HG03521 (cell line): ENCODE measurements around the gene TMEM38B.
A peak's percentile ranks its signal among the peaks of the same experiment; 100 is the strongest.

Source experiments
- ATAC-seq: cut with Tn5 transposase; IDR thresholded peaks from one replicate; pipeline ENCODE4 v1.9.1; 2021; ENCODE audit warnings: mild to moderate bottlenecking, moderate library complexity; ENCODE audit not compliant: unreplicated experiment

The TMEM38B gene, protein sequence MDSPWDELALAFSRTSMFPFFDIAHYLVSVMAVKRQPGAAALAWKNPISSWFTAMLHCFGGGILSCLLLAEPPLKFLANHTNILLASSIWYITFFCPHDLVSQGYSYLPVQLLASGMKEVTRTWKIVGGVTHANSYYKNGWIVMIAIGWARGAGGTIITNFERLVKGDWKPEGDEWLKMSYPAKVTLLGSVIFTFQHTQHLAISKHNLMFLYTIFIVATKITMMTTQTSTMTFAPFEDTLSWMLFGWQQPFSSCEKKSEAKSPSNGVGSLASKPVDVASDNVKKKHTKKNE

GRCh38 chr9:105694190-105694847, at the start of gene TMEM38B:
Gene TMEM38B, plus strand, starts transcription at chr9:105694541. Its CDS starts 120 bp downstream, at chr9:105694661.
- ATAC-seq = peak; percentile 76

DNA sequence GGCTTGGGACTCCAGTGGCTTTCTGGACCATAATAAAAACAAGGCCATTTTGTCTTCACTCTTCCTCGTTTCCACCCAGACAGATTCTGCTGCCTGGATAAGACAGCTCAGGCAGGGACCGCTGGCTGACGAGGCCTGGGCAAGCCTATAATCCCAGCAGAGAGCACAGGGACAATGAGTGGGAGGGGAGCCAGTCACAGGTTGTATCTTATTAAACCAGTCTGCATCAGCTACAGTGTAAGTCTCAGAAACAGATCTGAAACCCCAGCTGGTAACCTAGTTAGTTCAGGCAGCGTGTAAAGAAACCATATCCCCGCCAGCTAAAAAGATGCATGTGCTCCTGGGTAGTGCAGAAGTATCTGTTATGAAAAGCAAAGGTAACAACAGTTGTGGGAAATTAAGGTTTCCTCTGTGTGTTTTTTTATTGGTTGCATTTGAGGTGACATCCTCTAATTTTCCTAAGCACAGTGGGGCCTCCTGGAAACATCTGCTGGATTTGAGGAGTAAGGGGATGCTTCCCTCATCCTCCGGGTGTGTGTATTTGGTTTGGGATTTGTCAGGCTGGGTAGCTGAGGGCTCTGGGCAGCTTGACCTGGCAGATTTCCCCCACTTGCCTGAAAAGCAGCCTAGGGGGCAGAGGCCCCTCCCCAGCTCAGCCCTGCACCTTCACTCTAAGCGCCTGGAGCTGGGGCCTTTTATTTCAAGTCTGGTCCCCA, 47.3 kb upstream of the TMEM38B start:
- ATAC-seq = no peak

DNA sequence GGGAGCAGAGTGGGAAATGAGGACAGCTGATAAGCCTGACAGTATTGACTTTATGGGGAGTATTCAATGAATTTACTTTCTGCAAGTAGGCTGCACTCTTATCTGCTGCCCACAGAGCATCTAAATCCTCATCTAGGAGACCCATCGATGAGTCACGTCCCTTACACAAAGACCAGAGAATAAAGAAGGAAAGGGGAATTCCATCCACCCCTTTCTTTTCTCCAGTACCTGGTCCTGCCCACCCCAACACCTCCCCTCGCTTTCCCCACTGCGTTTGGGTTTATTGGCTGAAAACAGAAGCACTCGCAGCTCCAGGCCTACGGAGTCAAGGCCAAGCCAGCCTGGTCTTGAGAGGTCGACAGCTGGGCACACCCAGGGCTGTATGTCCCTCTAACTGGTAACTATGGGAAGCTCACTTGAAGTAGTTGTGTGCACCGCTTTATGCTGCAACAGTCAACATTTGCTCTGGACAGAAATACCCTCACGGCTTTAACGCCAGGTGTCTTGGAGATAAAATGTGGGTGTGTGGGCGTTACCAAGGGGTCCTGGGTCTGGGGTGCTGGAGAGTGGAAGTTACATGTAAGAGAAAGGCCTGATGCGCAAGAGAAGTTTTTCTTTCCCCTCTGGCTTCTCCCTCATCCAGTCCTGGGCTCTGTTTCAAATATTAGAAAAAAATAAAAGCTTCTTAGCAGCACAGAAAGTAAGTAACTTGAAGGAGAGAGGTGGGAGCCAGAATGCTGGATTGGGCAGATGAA, 46.6 kb upstream of the TMEM38B start:
- ATAC-seq = no peak

DNA sequence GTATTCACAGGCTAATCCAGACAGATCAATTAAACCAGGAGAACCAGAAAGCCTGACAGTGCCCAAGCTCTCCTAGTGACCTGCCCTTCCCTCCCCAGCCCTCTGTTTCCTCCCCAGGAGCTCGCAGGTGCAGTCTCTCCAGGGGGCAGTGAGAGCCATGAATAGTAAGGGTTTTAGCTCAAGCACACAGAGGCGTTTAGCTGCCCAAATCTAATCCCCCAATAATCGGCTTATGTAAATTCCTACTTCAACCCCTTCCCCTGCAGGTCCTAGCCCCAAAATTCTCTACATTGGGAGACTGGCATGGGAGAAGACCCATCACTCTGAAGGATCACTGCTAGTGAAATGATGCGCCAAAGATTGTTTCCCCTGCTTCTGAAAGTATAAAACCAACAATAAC, 42.5 kb upstream of the TMEM38B start:
- no peak for ATAC-seq

GRCh38 chr9:105656131-105656921, 38.0 kb upstream of the TMEM38B start:
- peak; percentile 44 for ATAC-seq

GRCh38 chr9:105658351-105658750, 36.0 kb upstream of the TMEM38B start:
- ATAC-seq = no peak

GRCh38 chr9:105661011-105661410, 33.3 kb upstream of the TMEM38B start:
- ATAC-seq = no peak

- peak; percentile 77 for ATAC-seq
Observed at GRCh38 chr9:105662184-105663104, 31.9 kb upstream of the TMEM38B start, which contains the start of gene TAL2. Gene TAL2, plus strand, starts transcription at chr9:105662457. Its CDS starts 40 bp downstream, at chr9:105662497.

- ATAC-seq = no peak
Observed at GRCh38 chr9:105663914-105664313, 30.4 kb upstream of the TMEM38B start.

DNA sequence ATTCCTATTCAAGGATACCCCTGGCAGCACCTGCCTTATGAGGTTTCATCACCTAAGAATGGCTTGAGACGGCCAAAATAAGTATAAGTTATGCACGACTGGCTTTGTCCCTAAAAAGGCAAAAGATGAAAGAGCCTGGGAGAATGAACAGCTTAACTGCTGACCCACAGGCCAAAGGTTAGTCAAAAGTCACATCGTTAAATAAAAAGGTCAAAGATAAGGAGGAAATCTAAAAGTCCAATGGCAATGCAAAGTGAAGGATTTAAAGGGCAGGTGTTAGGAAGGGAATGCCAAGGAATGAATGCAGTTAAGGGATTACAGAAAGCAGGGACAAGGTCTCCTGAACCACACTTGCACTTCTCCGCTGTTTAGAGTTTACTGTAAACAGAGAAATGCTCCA, 26.5 kb upstream of the TMEM38B start:
- ATAC-seq = no peak

DNA sequence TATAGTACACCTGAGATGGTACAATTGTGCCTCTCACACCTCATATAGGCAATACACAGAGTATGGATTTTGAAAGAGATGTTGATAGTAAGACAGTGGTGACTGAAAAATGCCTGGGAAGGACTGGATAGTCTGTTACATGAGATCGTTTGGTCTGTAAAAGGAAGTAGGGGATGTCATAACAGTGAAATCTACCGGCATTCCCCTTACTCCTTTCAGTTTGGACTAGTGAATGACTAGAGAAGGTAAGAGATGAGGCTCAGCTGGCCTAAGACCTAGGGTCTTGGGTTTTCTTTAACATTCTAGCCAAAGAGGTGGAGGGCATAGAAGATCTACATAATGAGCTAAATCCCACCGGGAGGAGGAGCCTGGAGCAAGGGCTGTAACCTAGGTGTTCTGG, 24.0 kb upstream of the TMEM38B start:
- no peak for ATAC-seq

DNA sequence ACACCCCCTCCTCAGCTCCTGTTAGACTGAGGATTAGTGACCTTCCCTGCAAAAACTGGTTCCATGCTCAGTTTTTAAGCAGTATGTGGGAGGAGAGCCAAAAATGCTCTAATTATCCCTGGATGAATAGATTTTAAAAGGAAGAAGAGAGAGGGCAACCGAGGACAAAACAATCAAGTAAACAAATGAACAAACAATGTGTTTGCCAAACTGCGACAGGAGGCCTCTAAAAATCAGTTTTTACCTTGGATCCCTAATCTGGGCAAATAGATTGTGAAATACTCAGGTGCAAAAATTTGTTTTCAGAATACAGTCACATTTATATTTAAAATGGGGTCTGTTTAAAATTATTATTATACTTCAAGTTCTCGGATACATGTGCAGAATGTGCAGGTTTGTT, 23.6 kb upstream of the TMEM38B start:
- no peak for ATAC-seq

DNA sequence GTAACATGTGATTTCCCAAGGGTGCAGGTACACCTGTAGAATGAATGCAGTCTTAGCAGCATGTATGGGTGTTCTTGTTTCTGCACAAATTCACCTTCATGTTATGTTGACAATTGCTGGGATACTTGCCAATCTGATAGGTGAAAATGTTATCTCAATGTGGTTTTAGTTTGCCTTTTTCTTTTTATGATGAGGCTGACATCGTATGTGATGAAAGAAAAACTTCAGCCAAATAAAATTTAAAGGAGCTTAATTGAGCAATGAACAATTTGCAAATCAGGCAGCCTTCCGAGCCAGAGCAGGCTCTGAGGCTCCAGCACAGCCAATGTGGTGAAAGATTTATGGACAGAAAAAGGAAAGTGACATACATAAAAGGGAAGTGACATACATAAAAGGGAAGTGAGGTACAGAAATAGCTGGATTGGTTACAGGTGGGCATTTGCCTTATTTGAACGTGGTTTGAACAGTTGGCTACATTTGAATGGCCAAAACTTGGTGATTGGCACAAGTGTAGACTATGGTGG, 21.6 kb upstream of the TMEM38B start:
- no peak for ATAC-seq

DNA sequence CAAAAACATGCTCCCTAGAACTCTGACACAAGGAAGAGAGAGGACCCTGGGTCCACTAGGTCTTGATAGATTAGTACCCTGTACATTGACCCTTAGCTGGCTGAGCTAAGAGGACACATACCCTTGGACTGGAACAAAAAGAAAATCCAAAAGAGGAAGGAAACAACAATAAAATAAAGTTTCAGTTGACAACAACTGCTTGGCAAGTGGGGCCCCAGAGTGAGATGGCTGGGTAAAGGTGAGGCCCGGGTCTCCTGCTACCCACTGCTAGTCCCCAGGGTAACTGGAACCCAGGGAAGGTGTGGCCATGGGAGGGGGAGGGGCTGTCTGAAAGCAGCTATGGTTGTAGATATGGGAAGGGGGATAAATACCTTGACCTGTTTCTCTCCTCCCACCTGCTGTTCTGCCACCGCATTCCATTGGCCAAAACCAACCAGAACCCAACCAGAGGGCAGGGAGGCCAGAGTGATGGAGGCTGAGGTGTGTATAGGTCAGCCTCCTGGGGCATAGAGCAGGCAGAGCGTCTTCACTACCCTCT, 20.4 kb upstream of the TMEM38B start:
- no peak for ATAC-seq

DNA sequence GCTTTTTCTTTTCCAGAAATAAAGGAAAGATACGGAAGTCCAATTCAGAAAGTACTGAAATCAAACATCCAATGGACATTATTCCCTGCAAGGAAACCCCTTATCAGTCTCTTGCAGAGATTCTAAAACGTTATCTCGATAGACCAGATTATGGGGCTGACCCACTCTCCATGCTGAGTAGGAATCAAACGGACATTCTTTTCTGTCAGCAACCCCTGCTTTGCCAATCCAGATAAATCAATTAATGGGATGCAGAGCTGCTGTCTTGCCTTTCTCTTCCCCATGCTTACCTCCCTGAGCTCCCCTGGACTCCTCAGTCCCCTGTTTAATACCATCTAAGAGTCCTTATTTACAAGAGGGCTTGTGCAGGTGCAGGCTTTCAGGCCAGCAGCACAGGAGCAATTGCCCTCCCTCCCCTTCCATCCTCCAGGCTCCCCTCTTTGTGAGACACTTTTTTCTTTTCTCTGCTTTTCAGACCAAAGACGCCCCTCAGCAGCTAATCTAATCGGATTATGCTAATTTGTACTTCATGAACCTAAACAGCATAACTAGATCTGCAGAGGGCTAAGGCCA, 17.9 kb upstream of the TMEM38B start:
- no peak for ATAC-seq

DNA sequence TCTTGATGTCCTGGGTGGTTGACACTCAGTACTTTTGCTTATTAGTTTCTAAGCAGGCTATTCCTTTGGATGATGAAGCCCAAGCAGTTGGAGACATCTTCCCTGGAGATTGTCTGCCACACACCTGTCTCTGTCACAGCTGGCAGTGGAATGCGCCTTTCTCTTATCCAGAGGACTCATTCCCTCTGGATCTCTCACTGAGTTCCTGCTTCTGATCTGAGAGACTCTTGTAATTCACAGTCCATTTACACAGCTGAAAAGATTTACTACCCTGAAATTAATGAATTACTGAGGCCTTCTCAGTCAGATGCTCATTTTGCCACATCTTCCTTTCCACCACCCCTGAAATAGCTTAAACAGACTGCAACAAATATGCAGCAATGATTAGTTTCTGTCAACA, 16.2 kb upstream of the TMEM38B start:
- ATAC-seq = no peak

- no peak for ATAC-seq
Observed at GRCh38 chr9:105678781-105679180, 15.6 kb upstream of the TMEM38B start.

GRCh38 chr9:105679257-105680022, 14.9 kb upstream of the TMEM38B start:
- ATAC-seq = no peak
